ENCODE results near the gene DCLK1.
"Not testable (repeated sequence)": the region's sequence is repeated elsewhere in the genome, so short reads cannot be mapped to it uniquely, and the experiment has no call there.

GRCh38 chr13:35983703-35984102 is 147.5 kb downstream of the DCLK1 start:
- TF ChIP-seq, protein P1, sequence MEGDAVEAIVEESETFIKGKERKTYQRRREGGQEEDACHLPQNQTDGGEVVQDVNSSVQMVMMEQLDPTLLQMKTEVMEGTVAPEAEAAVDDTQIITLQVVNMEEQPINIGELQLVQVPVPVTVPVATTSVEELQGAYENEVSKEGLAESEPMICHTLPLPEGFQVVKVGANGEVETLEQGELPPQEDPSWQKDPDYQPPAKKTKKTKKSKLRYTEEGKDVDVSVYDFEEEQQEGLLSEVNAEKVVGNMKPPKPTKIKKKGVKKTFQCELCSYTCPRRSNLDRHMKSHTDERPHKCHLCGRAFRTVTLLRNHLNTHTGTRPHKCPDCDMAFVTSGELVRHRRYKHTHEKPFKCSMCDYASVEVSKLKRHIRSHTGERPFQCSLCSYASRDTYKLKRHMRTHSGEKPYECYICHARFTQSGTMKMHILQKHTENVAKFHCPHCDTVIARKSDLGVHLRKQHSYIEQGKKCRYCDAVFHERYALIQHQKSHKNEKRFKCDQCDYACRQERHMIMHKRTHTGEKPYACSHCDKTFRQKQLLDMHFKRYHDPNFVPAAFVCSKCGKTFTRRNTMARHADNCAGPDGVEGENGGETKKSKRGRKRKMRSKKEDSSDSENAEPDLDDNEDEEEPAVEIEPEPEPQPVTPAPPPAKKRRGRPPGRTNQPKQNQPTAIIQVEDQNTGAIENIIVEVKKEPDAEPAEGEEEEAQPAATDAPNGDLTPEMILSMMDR (IDR thresholded peaks at IDR 0.05) = not testable (repeated sequence)
- not testable (repeated sequence) for TF ChIP-seq POLR2A (IDR thresholded peaks at IDR 0.05)
